Ureter (tissue), 1 donor: ENCODE results near the gene STXBP5L. TPM values are rescaled to one million over a fixed set of nuclear protein-coding genes. Genes with fewer than 3 reads are reported as not detected.
A peak's percentile ranks its signal among the peaks of the same experiment; 100 is the strongest.
"Not testable (repeated sequence)": the region's sequence is repeated elsewhere in the genome, so short reads cannot be mapped to it uniquely, and the experiment has no call there.

ENCODE experiments used
- DNase-seq: peaks from one replicate; pipeline ENCODE4 v3.0.0-alpha.2; 2020; ENCODE audit warnings: low spot score
- total RNA-seq: library from RNA; stranded (reverse); gene quantifications from one replicate; pipeline ENCODE4 v1.2.4, GENCODE V29; 2023
- donor health status: DM: yes; HTN: yes; CAD: no.

The STXBP5L gene
- total RNA-seq, 1 donor from 2014 or later = 8.3 TPM

DNA sequence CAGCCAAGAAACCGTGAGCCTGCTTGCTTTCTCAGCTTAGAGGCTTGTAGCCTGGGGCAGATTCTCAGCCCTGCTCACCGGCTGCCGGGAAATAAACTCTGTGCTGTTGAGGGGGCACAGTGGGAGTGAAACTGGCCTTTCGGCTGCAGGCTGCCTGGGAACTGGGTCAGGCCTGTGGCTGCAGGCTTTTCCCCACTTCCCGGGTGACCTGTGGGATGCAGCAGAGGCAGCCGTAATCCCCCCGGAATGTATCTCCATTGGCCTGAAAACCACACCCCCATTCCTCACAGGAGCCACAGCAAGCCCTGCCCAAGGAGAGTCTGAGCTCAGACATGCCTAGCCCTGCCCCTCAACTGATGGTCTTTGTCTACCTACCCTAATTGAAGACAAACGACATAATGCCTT is 110.9 kb downstream of the STXBP5L start:
- DNase-seq = no peak

DNA sequence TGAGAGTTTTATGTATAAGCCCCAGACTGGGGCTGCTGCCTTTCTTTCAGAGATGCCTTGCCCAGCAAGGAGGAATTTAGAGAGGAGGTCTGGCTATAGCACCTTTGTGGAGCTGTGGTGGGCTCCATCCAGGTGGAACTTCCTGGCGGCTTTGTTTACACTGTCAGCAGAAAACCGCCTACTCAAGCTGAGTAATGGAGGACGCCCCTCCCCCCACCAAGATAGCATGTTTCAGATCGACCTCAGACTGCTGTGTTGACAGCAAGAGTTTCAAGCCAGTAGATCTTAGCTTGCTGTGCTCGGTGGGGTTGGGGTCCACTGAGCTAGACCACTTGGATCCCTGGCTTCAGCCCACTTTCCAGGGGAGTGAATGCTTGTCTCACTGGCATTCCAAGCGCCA is 155.6 kb downstream of the STXBP5L start:
- no peak for DNase-seq

DNA sequence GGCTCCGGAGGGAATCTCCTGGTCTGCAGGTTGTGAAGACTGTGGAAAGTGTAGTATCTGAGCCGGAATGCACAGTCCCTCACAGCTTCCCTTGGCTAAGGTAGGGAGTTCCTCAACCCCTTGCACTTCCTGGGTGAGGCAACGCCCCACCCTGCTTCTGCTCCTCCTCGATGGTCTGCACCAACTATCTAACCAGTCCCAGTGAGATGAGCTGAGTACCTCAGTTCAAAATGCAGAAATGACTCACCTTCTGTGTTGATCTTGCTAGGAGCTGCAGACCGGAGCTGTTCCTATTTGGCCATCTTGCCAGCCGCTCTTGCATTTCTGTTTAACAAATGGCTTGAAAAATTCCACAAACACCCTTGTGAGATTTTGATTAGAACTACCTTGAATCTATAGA is 156.1 kb downstream of the STXBP5L start:
- DNase-seq = no peak

DNA sequence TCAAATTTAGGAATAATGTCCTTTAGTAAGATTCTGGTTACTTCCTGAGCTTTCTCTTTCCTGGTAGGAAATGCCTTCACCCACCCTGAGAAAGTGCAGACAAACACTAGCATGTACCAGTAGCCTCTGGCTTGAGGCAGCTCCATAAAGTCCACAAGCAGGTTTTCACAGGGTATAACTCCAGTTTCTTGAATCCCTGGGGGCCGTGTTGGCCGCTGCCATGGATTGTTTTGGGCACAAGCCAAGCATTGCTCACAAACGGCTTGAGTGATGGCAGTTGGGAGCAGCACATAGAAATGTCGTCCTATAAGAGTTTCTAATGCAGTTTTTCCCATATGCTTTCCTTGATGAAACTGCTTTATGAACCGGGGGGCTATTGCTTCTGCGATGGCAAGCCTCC is 164.1 kb downstream of the STXBP5L start:
- DNase-seq = no peak

DNA sequence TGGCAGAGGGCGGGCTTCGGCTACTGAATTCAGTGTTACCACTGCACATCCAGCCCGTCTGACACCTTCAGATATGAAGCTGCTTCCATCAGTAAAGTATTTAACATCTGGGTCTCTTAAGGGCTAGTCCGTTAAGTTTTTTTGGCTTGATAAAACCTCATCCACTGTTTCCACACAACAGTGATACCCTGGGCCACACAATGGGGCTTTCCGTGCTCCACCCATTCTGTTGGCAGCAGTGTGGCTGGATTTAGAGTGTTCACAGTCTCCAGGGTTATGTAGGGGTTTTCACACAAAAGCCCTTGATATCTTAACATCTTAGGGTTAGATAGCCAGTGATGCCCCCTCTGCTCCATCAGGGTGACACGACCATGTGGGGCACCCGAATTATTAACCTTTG is 165.0 kb downstream of the STXBP5L start:
- DNase-seq = no peak

DNA sequence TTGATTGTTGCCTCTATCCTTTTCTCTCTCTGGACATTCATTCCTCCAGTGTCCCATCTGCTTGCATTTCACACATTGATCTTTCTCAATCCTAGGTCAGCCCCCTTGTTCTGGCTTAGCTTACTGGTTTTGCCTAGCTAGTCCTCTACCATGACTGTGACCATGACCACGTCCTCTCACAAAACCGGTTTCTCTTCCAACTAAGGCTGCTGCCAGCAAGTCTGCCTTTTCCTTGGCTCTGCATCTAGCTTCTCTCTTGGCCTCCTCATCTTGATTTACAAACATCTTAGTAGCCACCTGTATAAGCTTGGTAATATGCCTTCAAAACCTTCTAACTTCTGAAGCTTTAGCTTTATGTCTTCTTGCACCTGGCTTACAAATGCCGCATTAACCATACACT is 167.2 kb downstream of the STXBP5L start:
- no peak for DNase-seq

DNA sequence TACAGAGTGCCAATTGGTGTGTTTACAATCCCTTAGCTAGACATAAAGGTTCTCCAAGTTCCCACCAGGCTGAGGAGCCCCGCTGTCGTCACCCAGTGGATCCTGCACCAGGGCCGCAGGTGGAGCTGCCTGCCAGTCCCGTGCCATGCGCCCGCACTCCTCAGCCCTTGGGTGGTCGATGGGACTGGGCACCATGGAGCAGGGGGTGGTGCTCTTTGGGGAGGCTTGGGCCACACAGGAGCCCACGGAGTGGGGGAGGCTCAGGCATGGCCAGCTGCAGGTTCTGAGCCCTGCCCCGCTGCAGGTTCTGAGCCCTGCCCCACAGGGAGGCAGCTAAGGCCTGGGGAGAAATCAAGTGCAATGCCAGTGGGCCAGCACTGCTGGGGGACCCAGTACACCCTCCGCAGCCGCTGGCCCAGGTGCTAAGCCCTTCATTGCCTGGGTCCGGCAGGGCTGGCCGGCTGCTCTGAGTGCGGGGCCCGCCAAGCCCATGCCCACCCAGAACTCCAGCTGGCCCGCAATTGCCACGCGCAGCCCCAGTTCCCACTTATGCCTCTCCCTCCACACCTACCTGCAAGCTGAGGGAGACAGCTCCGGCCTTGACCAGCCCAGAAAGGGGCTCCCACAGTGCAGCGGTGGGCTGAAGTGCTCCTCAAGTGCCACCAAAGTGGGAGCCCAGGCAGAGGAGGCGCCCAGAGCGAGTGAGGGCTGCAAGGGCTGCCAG is 170.5 kb downstream of the STXBP5L start:
- not testable (repeated sequence) for DNase-seq

DNA sequence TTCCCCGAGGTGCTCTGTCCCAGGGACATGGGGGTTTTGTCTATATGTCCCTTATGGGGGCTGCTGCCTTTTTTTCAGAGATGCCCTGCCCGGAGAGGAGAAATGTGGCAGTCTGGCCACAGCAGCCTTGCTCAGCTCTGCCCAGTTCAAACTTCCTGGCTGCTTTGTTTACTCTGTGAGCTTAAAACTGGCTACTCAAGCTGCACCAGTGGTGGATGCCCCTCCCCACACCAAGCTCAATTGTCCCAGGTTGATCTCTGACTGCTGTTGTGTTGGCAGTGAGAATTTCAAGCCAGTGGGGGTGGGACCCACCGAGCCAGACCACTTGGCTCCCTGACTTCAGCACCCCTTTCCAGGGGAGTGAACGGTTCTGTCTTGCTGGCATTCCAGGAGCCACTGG is 188.9 kb downstream of the STXBP5L start:
- peak; percentile 54 for DNase-seq

DNA sequence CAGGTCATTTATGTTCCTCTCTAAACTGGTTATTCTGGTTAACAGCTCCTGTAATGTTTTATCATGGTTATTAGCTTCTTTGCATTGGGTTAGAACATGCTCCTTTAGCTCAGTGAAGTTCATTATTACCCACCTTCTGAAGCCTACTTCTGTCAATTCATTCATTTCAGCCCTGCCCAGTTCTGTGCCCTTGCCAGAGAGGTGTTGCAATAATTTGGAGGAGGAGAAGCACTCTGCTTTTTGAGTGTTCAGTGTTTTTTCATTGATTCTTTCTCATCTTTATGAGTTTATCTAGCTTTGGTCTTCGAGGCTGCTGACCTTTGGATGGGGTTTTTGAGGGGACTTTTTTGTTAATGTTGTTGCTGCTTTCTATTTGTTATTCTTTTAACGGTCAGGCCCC is 203.1 kb downstream of the STXBP5L start:
- DNase-seq = not testable (repeated sequence)

DNA sequence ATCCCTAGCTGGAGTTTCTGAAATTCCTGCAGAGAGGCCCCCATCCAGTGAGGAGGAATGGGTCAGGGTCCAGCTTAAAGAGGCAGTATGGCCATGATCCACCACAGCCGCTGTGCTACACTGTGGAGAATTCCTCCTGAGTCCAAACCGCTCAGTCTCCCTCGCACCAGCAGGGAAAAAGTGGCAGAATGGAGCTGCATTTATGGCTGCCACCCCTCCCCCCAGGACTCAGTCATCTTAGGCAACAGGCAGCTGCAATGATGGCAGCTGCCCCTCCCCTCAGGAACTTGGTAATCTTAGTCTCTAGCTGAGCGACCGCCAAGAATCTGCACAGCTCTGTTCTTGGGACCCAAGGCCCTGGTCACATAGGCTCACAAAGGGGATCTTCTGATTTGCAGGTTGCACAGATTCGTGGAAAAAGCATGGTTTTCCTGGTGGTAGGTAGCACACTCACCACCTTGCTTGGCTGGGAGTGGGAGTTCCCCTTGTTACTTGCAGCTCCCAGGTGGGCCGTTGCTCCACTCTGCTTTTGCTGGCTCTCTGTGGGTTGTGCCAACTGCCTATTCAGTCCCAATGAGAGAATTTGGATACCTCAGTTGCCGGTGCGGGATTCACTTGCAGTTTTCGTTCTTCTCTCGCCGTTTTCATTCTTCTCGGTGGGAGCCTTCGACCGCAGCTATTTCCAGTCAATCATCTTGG is 204.1 kb downstream of the STXBP5L start:
- no peak for DNase-seq

DNA sequence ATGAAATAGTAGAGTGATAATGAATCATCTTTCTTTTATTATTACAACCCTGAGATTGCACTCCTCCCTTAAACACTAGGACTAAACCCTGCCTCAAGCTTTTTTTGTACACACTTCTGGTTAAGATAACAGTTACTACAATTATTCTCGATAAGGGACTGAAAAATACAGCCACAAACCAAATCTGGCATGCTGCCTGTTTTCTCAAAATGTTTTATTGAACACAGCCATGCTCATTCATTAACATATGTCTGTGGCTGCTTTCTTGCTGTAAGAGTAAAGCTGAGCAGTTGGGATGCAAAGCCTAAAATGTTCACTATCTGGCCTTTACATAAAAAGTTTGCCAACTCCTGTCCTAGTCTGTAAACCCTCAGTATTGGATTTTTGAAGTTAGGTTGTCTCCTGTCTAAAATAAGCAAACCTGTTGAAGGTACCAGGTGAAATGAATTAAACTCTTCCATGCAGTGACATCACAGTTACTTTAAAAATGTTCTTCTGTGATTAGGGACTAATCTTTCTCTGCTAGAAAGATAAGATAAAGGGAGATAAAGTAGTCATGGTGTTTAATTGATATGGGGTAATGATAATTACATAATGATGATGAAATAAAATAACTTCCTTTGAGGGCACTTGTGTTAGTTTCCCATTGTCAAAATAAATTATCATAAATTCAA is 218.2 kb downstream of the STXBP5L start:
- no peak for DNase-seq

DNA sequence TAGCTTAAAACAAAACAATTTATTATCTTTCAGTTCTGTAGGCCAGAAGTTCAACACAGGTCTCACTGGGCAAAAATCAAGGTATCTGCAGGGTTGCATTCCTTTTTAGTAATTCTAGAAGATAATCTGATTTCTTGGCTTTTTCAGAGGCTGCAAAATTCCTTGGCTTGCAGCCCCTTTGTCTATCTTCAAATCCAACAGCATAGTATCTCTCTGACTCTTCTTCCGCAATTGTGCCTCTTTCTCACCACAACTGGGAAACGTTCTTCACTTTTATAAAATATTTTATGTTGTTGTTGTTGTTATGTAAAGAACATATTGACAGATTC is 218.7 kb downstream of the STXBP5L start:
- DNase-seq = no peak

DNA sequence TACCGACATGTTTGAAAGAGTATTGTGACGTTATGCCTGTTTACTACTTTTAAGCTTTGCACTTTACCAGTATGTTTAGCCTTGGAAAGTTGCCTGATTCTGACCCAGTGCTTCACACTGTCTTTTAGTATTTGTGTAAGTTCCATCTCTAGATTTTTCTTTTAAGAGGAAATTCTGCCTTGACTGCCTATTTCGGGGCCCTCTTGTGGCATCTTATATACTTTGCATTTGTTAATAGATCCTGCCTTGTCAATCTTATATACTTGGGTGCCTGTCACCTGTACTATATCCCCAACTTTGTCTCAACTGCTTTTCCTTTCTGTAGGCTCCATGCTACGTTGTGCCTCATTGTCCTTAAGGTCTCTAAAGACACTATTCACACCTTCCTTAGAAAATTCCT is 244.6 kb downstream of the STXBP5L start:
- no peak for DNase-seq

DNA sequence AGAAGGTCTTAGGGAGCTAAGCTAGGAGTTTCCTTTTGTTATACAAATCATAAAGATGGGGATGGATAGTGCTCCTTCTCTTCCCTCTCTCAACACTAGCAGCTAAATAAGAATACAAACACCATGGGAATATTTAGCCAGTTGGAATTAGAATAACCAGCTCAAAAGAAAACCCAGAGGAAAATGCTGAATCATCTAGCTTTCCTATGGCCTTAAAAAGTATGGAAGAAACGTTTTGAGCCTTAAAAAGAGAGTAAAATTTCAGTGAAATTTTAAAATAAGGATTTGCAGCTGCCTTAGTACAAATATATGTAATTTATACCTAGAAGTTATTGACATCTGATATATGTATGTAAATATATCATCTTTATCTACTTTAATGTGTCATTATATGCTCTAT is 245.8 kb downstream of the STXBP5L start:
- no peak for DNase-seq

DNA sequence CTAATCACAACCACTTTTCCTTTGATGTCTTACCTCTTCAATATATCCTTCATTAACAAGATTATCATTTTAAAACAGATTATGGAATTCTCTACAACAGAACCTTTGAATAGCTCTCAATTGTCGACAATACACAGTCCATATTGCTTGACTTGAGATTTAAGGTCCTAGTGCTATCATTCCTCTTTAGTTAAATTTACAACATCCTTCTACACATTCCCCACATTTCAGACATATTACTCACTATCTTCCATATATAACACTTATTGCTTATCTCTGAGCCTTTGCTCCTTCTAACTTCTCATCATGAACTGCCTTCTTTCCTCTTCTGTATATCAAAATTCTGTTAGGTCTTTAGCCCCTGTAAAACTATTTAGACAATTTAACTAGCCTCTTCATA is 247.0 kb downstream of the STXBP5L start:
- DNase-seq = no peak

DNA sequence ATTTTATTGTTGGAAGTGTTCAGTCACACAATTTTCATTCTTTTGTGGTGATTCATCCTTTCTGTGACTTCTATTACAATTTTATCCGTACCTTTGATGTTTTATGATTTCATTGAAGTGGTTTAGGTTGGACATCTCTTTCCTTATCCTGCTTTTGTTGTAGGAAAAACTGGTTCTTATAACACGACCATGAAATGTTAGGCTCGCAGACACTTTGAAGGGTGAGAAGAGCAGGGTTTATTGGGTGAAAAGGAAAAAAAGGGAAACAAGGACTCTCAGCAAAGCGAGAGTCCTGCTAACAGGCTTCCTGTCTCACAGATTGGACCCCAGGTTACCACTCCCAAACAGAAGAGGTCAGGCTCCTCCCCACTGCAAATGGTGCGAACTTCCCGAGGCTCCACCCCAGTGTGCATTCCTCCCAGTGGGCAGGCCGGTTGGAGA is 257.4 kb downstream of the STXBP5L start:
- DNase-seq = no peak

DNA sequence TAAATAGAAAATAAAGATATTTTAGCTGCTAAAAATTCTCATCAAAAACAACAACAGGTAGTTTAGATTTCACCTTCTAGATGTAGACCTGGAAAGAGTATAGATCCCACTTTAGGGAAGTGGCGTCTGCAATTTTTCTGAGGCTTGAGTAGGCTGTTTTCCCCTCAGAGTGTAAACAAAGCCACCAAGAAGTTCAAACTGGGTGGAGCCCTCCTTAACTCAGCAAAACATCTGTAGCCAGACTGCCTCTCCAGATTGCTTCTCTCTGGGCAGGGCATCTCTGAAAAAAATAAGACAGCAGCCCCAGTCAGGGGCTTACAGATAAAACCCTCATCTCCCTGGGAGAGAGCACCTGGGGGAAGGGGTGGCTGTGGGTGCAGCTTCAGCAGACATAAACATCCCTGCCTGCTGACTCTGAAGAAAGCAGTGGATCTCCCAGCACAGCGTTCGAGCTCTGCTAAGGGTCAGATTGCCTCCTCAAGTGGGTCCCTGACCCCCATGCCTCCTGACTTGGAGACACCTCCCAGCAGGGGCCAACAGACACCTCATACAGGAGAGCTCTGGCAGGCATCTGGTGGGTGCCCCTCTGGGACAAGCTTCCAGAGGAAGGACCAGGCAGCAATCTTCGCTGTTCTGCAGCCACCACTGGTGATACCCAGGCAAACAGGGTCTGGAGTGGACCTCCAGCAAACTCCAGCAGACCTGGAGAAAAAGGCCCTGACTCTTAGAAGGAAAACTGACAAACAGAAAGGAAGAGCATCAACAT is 259.6 kb downstream of the STXBP5L start:
- DNase-seq = no peak

DNA sequence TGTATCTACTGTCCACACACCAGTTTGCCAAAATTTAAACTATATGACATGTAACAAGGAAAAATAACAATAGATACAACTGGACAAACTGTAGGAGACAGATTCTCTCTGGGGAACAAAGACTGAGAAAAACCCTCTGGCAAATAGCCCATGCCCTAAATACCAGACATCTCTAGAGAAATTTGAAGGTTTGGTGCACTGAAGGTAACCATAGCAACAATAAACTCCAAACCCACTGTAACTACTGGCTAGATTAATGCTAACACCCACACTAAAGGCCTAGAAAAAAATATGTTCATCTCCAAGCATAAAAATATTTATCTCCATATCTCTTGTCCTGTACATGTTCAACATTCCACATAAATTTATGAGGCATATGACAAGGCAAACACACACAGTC is 267.1 kb downstream of the STXBP5L start:
- DNase-seq = no peak

DNA sequence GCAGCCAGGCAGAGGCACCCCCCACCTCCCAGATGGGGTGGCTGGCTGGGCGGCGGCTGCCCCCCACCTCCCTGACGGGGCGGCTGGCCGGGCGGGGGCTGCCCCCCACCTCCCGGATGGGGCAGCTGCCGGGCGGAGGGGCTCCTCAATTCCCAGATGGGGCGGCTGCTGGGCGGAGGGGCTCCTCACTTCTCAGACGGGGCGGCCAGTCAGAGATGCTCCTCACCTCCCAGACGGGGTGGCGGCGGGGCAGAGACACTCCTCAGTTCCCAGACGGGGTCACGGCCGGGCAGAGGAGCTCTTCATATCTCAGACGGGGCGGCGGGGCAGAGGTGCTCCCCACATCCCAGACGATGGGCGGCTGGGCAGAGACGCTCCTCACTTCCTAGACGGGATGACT is 282.6 kb downstream of the STXBP5L start:
- not testable (repeated sequence) for DNase-seq

DNA sequence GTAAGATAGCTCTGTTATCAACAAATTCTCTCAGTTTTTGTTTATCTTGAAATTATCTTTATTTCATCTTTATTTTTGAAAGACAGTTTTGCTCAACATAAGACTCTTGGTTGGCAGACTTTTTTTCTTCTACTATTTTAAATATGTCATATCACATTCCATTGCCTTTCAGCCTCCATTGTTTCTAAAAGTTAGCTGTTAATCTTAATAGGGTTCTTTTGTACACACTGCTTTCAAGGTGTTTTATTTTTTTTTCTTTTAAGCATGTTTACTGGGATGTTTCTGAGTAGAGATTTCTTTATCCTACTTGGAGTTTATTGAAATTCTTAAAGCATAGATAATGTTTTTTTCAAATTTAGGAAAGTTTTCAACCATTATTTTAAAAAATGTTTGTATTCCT is 294.6 kb downstream of the STXBP5L start:
- DNase-seq = no peak

DNA sequence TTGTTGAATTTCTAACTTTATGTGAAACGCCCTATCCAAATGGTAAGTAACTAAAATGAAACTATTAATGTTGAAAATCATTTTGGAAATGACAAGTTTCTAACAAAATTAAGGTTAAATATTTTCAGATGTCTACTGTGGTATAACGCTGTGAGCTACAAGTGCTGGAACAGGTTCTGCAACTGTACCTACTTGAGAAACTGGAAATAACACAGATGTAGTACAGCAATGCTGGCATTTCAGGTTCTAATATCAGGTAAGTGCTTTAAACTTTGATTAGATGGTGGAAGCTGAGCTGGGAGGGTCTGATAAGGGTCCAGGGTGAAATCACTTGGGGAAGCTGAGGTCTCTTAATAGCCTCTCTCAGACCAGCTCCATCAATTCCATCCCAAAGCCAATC is 315.1 kb downstream of the STXBP5L start:
- DNase-seq = no peak

DNA sequence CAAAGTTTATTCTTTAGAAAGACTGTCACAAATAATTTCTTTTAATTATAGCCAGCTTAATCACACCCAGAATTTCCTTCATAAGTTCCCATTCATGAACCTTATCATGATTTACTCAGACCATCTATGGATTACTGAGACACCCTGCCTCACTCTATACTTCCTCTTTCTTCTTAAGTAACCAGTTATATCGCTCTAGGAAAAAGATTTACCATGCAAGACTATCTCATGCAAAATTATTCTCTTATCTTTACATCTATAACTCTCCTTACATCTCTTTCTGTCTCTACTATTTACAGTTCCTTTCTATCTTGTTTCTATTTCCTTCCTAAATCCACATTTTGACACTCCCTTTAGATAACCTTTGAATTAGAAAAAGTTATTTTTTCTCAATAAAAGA is 321.0 kb downstream of the STXBP5L start:
- DNase-seq = no peak
